GM10847 (cell line): Measurements from ENCODE around the gene ZC3HAV1.

Source experiments
- POLR2A ChIP-seq: IDR thresholded peaks from 2 replicates; pipeline ENCODE4 v1.6.1; 2011; ENCODE audit not compliant: insufficient read length; ENCODE audit errors: extremely low read depth

The ZC3HAV1 gene

GRCh38 chr7:139109188-139109982 is at the start of gene ZC3HAV1:
Gene ZC3HAV1, minus strand, starts transcription at chr7:139109720. Its CDS starts 389 bp downstream, at chr7:139109331.
- TF ChIP-seq POLR2A = peak; percentile 74

DNA sequence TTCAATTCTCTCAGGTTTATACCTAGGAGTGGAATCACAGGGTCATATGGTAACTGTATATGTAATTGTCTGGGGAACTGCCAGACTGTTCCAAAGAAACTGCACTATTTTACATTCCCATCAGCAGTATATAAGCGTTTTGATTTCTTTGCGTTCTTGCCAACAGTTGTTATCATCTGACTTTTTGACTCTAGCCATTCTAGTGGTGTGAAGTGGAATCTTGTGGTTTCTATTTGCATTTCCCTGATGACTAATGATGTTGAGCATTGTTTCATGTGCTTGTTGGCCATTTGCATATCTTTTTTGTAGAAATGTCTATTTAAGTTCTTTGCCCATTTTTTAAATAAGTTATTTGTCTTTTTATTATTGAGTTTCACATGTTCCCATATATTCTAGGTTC is 44.3 kb upstream of the ZC3HAV1 start:
- TF ChIP-seq POLR2A = no peak

- no peak for TF ChIP-seq POLR2A
Observed at GRCh38 chr7:139152149-139152548, 42.6 kb upstream of the ZC3HAV1 start.

- no peak for TF ChIP-seq POLR2A
Observed at GRCh38 chr7:139139150-139139549, 29.6 kb upstream of the ZC3HAV1 start.

DNA sequence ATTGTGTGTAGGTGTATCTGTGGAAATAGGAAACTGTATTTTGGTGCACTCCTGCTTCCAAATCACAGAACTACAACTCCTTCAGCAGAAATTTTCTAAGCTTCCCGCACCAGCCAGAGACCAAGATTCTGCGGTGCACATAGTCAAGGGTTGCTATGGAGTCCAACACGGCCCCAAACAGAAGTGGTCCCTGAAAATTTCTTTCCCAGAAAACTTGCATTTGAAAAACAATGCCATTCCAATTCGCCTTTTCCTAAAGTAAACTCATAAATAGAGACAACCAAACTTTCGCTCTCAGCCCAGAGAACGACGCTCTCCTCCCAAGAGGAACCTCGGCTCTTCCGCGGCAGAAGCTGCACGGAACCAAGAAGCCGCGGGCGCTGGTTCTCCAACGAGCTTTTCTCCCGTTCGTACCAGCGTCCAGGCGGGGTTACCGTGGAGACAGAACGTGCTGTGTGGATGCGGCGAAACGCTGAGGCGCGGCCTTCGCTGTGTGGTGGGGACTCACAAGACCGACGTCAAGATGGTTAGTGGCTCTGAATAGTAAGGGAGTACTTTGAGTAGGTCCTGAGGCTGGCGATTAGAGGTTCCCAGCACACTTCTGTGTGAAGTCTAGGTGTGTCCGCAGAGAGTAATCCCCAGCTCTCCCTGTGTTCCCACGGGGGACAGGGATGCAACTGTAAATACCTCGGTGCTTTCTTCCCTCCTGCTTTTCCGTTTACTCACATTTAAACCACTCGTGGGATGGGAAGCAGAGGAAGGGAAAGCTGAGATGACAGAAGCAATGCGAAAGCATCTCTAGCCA is 24.0 kb upstream of the ZC3HAV1 start:
- TF ChIP-seq POLR2A = peak; percentile 46

DNA sequence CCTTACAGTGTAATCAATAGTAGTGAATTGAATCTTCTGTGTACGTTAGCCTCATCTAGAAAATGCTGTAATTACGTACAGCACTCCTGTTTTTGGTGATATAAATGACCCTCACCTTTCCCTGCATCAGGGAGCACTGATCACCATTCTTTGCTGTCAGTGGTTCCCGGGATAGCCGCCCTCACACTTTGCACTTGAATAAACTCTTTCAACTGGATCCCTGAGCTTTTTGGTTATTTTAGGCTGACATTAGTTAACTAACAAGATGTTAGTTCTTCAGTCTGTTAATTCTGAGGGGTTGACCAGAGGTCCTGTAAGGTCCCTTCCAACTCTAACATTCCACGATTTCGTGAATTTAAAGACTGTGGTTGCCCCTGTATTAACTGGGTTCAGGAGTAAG is 23.4 kb upstream of the ZC3HAV1 start:
- TF ChIP-seq POLR2A = no peak

- no peak for TF ChIP-seq POLR2A
Observed at GRCh38 chr7:139131601-139132041, 22.1 kb upstream of the ZC3HAV1 start.

- no peak for TF ChIP-seq POLR2A
Observed at GRCh38 chr7:139127648-139128047, 18.1 kb upstream of the ZC3HAV1 start.

GRCh38 chr7:139125657-139126056 is 16.1 kb upstream of the ZC3HAV1 start:
- no peak for TF ChIP-seq POLR2A

- TF ChIP-seq POLR2A = no peak
Observed at GRCh38 chr7:139124084-139124914, 14.8 kb upstream of the ZC3HAV1 start.

GRCh38 chr7:139119486-139119849 is 9.9 kb upstream of the ZC3HAV1 start:
- TF ChIP-seq POLR2A = no peak

- TF ChIP-seq POLR2A = no peak
Observed at GRCh38 chr7:139118805-139119485, 9.4 kb upstream of the ZC3HAV1 start.

DNA sequence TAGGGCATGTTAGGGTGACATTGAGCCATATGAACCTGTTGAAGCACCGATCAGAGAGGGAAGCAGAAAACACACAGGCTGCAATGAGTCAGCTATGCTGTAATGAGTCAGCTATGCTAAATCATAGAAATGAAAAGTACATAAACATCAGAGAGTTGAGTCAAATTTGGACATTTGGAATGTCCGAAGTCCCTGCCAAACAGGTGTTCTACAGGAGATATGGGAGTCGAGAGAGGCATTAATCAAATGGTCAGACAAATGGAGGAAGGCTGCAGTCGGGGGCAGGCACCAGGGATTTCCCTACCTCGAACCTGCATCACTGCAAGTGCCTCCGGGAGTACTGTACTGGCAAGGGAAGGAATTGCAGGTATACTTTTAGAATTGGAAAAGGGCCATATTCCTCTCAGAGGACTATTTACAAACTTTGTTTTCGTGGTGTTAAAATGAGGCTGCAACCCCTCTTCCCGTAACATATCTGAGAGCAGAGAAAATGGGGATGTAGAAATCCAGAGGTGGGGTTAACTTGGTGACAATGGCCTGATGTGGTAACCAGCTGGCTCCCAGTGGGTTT is 8.8 kb upstream of the ZC3HAV1 start:
- TF ChIP-seq POLR2A = no peak

DNA sequence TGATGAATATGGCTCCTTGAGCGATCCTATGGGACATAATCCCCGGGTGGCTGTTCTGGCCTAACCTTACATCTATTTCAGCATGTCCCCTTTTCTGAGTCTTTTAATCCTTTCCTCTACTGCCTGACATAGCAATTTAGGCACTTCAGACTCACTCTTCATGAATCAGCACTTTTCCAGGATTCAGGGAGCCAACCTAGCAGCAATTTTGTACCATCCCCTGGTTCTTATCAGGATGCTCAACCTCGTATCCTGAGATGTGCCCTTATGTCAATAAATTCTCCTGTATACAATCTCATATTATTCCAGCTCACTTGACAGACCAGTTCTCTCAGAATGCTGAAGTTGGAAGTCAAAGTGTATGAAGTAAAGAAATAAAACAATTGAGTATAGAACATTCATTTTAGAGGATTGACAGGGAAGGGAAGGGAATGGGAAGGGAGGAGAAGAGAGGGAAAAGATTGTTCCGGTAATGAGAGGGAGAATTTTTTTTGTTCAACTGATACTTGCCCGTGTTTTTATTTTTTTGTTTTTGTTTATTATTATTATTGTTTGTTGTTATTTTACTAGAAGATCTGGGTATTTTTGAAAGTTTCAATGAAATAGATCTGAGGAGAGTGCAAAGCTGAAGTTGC is 8.2 kb upstream of the ZC3HAV1 start:
- TF ChIP-seq POLR2A = no peak
